Retina (tissue), 1 donor: Measurements from ENCODE around the gene TBX3.

Source experiments
- DNase-seq: peaks from one replicate; pipeline ENCODE4 v3.0.0-alpha.2; 2016

TBX3 gene

GRCh38 chr12:114682106-114682784 lies 1.7 kb downstream of the TBX3 start:
- DNase-seq = peak; percentile 55

- no peak for DNase-seq
Observed at GRCh38 chr12:114681116-114681871, 2.7 kb downstream of the TBX3 start.

GRCh38 chr12:114680604-114681069 lies 3.3 kb downstream of the TBX3 start:
- no peak for DNase-seq

GRCh38 chr12:114679942-114680341 lies 4.0 kb downstream of the TBX3 start:
- no peak for DNase-seq

- DNase-seq = no peak
Observed at GRCh38 chr12:114679452-114679875, 4.5 kb downstream of the TBX3 start.

GRCh38 chr12:114678718-114679117 lies 5.3 kb downstream of the TBX3 start:
- no peak for DNase-seq

- DNase-seq = no peak
Observed at GRCh38 chr12:114678028-114678427, 5.9 kb downstream of the TBX3 start.

- no peak for DNase-seq
Observed at GRCh38 chr12:114676142-114676741, 7.7 kb downstream of the TBX3 start.

- DNase-seq = peak; percentile 33
Observed at GRCh38 chr12:114674251-114675047, 9.5 kb downstream of the TBX3 start.

- no peak for DNase-seq
Observed at GRCh38 chr12:114673901-114674250, 10.1 kb downstream of the TBX3 start.

- peak; percentile 36 for DNase-seq
Observed at GRCh38 chr12:114673169-114673833, 10.7 kb downstream of the TBX3 start.

GRCh38 chr12:114672817-114673168 lies 11.2 kb downstream of the TBX3 start:
- DNase-seq = no peak

GRCh38 chr12:114671443-114672411 lies 12.2 kb downstream of the TBX3 start:
- peak; percentile 79 for DNase-seq

- no peak for DNase-seq
Observed at GRCh38 chr12:114671066-114671442, 12.9 kb downstream of the TBX3 start.

- DNase-seq = peak; percentile 10
Observed at GRCh38 chr12:114670291-114670980, 13.5 kb downstream of the TBX3 start.

GRCh38 chr12:114669401-114670290 lies 14.3 kb downstream of the TBX3 start:
- peak; percentile 66 for DNase-seq

GRCh38 chr12:114668886-114669288 lies 15.1 kb downstream of the TBX3 start:
- DNase-seq = no peak

- DNase-seq = peak; percentile 91
Observed at GRCh38 chr12:114668151-114668885, 15.7 kb downstream of the TBX3 start.

GRCh38 chr12:114667669-114668150 lies 16.3 kb downstream of the TBX3 start:
- no peak for DNase-seq
